GM03348 (cell line): Measurements from ENCODE around the gene GNLY.
A peak's percentile ranks its signal among the peaks of the same experiment; 100 is the strongest.
"Not testable (repeated sequence)": the region's sequence is repeated elsewhere in the genome, so short reads cannot be mapped to it uniquely, and the experiment has no call there.

ENCODE experiments used
- DNase-seq: peaks from one replicate; pipeline ENCODE4 v3.0.0; 2012; ENCODE audit warnings: low spot score

GNLY gene

GRCh38 chr2:85694052-85695025, at the start of gene GNLY:
Gene GNLY (plus strand): TSS chr2:85694358. CDS start chr2:85694419, 61 bp downstream.
- DNase-seq = no peak

GRCh38 chr2:85644909-85645308, 49.2 kb upstream of the GNLY start:
- no peak for DNase-seq

- DNase-seq = no peak
Observed at GRCh38 chr2:85646166-85646565, 48.0 kb upstream of the GNLY start.

DNA sequence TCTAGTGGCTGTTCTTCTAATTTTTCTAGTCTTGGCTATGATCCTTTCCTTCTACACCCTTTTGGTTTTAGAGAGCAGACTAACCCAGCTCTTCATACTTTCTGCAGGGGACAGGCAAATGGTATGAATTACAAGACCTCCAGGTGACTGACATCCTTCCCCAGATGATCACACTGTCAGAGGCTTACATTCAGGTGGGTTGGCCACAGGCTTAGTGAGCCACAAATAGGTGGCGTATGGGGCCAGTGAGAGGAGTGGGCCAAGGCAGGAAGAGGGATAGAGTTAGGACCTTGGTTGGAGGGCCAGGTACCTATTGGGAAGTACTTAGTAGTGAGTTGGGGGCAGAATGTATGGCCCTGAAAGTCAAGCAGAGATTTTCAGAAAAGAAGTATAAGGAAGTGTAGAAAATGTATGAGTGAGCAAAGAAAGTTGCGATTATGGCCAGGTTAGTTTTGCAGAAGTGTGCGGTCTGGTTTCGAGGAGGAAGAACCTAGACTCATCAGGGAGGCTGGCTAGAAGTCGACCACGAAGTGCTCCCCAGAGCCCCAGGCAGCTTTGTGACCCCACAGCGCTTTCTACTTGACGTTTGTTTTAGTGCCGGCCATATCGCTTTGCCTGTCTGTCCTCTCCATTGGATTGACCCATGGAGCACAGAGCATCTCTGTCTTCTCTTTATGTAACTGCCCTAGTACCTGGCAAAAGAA, 46.2 kb upstream of the GNLY start:
- DNase-seq = no peak

DNA sequence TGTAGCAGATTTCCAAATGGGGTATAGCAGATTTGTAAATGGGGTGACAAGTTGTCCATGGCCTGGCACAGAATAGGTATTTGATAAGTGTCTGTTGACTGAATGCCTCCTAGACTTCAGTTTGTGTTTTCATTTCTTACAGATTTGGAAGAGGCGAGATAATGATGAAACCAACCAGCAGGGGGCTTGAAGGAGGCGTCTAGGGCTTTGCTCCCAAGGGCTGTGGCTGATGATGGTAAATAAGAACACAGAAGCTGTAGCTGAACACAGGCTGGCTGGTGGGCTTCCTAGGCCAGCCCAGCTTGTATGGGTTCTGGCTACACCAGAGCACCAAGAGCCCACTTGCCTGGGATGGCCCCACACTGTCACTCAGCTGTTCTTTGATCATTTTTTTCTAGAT, 45.5 kb upstream of the GNLY start:
- DNase-seq = peak; percentile 81

DNA sequence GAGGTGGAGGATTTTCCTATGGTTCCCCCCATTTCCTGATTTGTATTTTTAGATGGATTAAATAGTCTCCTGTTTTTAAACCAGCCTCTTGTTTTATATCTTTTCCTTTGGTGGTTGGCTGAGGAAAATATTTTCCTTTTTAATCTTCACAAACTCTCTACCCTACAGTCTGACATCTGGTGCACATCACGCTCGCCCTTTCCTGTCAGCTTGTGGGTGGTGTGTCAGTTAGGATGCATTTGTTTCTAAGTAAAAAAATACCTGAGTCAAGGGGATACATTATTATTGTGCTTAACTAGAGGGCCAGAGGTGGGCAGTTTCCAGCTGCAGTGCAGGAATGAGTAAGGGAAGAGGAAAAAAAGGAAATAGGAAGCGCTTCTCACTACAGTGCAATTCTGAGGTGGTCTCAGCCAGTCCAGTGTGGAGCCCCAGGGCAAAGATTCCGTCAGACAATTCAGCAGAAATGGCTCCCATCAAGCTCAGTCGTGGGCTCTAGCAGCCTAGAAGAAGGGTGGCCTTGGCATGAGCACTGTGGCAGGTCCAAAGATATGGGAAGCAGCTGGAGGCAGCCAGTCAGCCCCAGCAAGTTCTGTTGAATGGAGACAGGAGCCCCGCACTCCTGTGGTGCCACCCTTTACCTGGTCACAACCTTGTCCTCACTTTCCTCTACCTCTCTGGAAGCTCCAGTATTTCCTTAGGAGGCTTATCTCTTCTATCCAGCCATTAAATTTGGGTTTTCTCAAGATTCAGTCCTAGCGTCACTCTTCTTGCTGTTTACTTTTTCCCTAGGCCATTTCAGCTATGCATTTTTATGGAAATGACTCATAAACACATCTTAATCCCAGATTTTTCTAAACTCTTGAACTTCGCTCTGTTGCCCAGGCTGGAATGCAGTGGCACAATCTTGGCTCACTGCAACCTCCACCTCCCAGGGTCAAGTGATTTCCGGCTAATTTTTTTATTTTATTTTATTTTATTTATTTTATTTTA, 44.7 kb upstream of the GNLY start:
- DNase-seq = peak; percentile 59

DNA sequence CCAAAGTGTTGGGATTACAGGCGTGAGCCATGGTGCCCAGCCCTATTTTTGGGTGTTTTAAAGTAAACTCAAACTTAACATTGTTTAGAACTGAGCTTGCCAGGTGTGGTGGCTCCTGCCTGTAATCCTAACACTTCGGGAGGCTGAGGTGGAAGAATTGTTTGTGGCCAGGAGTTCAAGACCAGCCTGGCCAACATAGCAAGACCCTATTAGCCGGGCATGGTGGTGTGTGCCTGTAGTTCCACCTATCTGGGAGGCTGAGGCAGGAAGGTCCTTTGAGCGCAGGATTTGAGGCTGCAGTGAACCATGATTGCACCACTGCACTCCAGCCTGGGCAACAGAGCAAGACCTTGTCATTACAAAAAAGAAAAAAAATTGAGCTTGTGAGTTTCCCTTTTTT, 43.7 kb upstream of the GNLY start:
- DNase-seq = no peak

GRCh38 chr2:85651097-85651496, 43.1 kb upstream of the GNLY start:
- DNase-seq = no peak

- no peak for DNase-seq
Observed at GRCh38 chr2:85652056-85652455, 42.1 kb upstream of the GNLY start.

GRCh38 chr2:85653996-85654395, 40.2 kb upstream of the GNLY start:
- no peak for DNase-seq

DNA sequence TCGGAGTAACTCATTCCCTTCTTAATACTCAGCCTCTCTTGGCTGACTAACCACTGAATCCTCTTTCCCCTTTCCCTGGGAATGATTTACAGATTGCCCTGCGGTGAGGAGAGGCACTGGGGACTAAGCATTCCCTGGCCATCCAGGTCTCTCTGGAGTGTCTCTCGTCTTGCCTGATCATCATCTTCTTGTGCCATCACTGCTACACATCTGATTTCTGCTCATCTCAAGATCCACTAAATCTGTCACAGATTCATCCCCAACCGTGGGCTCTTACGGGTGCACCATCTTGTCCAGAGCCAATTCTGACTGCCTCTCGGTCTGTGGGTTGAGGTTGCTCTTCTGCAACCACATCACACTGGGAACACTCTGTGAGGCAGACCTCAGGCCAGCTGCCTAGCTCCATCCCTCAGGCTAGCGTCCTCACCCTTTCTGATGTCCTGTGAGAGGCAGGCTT, 38.2 kb upstream of the GNLY start:
- peak; percentile 81 for DNase-seq

DNA sequence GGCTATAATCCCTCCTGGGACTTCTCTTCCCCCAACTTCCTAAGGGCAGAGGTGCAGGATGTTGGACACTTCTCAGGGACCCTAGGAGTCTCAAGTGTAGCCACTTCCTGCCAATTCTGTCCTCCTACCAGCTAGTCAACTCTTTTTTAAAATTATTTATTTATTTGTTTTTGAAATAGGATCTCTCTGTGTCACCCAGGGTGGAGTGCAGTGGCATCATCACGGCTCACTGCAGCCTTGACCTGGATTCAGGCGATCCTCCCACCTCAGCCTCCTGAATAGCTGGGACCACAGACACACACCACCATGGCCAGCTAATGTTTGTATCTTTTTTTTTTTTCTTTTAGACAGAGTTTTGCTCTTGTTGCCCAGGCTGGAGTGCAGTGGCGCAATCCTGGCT, 37.7 kb upstream of the GNLY start:
- DNase-seq = no peak

DNA sequence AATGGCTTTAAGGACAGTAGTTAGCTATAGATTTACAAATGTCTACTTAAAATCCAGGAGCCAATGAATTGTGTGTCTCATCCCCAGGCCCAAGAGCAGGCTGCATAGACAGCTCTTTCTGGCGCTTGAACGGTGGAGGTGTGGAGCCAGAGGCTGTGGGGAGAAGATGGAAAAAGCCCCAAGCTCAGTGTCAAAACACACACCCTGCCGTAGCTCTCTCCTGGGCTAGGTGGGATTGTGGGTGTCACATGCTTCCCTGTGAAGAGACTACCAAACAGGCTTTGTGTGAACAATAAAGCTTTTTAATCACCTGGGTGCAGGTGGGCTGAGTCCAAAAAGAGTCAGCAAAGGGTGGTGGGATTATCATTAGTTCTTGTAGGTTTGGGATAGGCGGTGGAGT, 36.8 kb upstream of the GNLY start:
- not testable (repeated sequence) for DNase-seq

- DNase-seq = no peak
Observed at GRCh38 chr2:85659324-85659981, 34.7 kb upstream of the GNLY start.

DNA sequence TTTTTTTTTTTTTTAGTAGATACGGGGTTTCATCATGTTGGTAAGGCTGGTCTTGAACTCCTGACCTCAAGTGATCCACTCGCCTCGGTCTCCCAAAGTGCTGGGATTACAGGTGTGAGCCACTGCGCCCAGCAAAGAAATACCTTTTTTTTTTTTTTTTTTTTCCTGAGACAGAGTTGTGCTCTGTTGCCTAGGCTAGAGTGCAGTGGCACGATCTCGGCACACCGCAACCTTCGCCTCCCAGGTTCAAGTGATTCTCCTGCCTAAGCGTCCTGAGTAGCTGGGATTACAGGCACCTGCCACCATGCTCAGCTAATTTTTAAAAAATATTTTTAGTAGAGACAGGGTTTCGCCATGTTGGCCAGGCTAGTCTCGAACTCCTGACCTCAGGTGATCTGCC, 33.9 kb upstream of the GNLY start:
- DNase-seq = not testable (repeated sequence)

- no peak for DNase-seq
Observed at GRCh38 chr2:85660725-85661124, 33.4 kb upstream of the GNLY start.

- DNase-seq = no peak
Observed at GRCh38 chr2:85661139-85661858, 32.9 kb upstream of the GNLY start.

- peak; percentile 89 for DNase-seq
Observed at GRCh38 chr2:85662899-85663593, 31.1 kb upstream of the GNLY start.

DNA sequence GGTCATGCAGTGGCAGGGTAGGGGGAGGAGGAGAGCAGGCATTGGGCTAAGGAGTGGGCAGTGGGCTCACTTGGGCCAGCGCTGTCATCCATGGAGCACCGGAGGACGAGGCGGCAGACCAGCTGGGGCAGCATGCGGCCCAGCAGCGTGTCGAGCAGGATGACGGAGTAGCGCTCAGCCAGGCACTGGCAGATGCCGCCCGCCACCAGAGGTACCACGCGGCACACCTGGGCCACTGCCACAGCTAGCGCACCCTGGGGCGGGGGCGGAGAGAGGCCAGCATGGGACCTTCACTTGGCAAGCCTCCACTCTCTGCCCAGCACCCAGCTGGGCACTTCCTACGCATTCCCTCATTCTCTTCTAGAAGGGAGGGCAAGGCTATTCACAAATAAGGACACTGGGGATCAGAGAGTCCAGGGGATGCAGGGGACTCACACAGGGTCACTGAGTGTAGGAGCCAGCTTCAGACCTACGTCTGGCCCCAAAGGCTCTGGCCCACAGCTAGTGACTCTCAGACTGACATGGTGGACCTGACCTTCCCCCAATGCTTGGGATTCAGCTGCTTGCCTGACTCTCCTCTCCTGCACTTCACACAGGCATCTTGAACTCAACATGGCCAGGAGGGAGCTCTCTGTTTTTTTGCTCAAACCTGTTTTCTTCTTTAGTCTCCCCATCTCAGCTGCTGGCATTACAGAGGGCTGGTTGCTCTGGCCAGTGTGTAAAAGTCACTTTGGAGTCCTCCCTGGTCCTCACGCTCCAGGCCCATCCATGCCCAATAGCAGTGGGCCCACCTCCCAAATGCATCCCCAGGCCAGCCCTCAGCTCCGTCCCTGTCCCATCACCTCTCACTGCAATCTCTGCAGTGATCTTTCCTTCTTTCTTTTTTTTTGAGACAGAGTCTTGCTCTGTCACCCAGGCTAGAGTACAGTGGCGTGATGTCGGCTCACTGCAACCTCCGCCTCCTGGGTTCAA, 30.3 kb upstream of the GNLY start:
- DNase-seq = peak; percentile 4
